K562 (cell line): Measurements from ENCODE around the gene KDM4C. TPM values are rescaled to one million over a fixed set of nuclear protein-coding genes. Genes with fewer than 3 reads are reported as not detected.

Experiments
- CEBPB ChIP-seq: fragments of 450-650 bp; IDR thresholded peaks from 2 replicates; pipeline ENCODE4 v1.6.1; 2016; ENCODE audit warnings: missing genetic modification characterization, missing compliant biosample characterization
- CREB5 ChIP-seq: fragments of 250-450 bp; sonication (Bioruptor Pico); IDR thresholded peaks from 2 replicates; pipeline ENCODE4 v1.5.0; 2020; ENCODE audit warnings: mild to moderate bottlenecking
- EP400 ChIP-seq: fragments of 450-650 bp; IDR thresholded peaks from 2 replicates; pipeline ENCODE4 v1.6.1; 2017; ENCODE audit warnings: antibody characterized with exemption, mild to moderate bottlenecking, moderate library complexity
- ETV6 ChIP-seq, 3 experiments: fragments of 150-350 bp in 1 of 3; sonication (generic) in 1 of 3; formaldehyde crosslinking in 1 of 3; IDR thresholded peaks; 2 replicates each; pipeline versions ENCODE4 v1.6.1 to v1.8.0; 2014 to 2022; ENCODE audit warnings: borderline replicate concordance in 2 of 3, low read depth in 2 of 3, antibody characterized with exemption in 1 of 3, low read length in 1 of 3, mild to moderate bottlenecking in 1 of 3, missing genetic modification reagents in 1 of 3
- GTF2A2 ChIP-seq: IDR thresholded peaks from 2 replicates; pipeline ENCODE4 v1.6.1; 2016; ENCODE audit warnings: mild to moderate bottlenecking, missing genetic modification characterization, missing compliant biosample characterization
- JUND ChIP-seq, 2 experiments: IDR thresholded peaks; 2 replicates in 1 of 2; 3 replicates in 1 of 2; pipeline ENCODE4 v1.6.1; 2011; ENCODE audit warnings: borderline replicate concordance in 2 of 2, low read depth in 2 of 2, low read length in 2 of 2, improper control_type of control experiment in 1 of 2, missing biosample characterization in 1 of 2, missing genetic modification characterization in 1 of 2, missing genetic modification reagents in 1 of 2
- L3MBTL2 ChIP-seq: fragments of 450-650 bp; IDR thresholded peaks from 2 replicates; pipeline ENCODE4 v1.6.1; 2016; ENCODE audit warnings: mild to moderate bottlenecking, moderate library complexity
- POLR2AphosphoS5 ChIP-seq: IDR thresholded peaks from 2 replicates; pipeline ENCODE4 v1.6.1; 2011; ENCODE audit warnings: mild to moderate bottlenecking, low read depth, low read length, moderate library complexity; ENCODE audit not compliant: control insufficient read depth, insufficient read depth
- SMARCC2 ChIP-seq: fragments of 450-650 bp; IDR thresholded peaks from 2 replicates; pipeline ENCODE4 v1.6.1; 2017; ENCODE audit warnings: antibody characterized with exemption, moderate library complexity, mild to moderate bottlenecking, low read depth
- SP1 ChIP-seq: sonication (generic); formaldehyde crosslinking; IDR thresholded peaks from 2 replicates; pipeline ENCODE4 v1.8.1; 2022; ENCODE audit warnings: mild to moderate bottlenecking, missing genetic modification reagents
- SRSF7 ChIP-seq: fragments of 200-400 bp; formaldehyde crosslinking; optimal IDR thresholded peaks from 2 replicates; pipeline ENCODE3; 2017; ENCODE audit warnings: mild to moderate bottlenecking, low read depth, low read length
- XRCC3 ChIP-seq: fragments of 450-650 bp; IDR thresholded peaks from 2 replicates; pipeline ENCODE4 v1.6.1; 2017; ENCODE audit warnings: mild to moderate bottlenecking, moderate library complexity
- ZBTB40 ChIP-seq, 2 experiments: fragments of 450-650 bp in 1 of 2; sonication (generic) in 1 of 2; formaldehyde crosslinking in 1 of 2; IDR thresholded peaks; 2 replicates each; pipeline versions ENCODE4 v1.7.1 to v1.9.0; 2016 to 2022; ENCODE audit warnings: inconsistent platforms in 1 of 2, mild to moderate bottlenecking in 1 of 2, missing genetic modification reagents in 1 of 2
- ZNF408 ChIP-seq: fragments of 250-450 bp; sonication (Bioruptor Pico); IDR thresholded peaks from 2 replicates; pipeline ENCODE4 v1.4.0; 2020; ENCODE audit warnings: low read depth, mild to moderate bottlenecking, moderate library complexity
- ZNF449 ChIP-seq: fragments of 250-450 bp; sonication (Bioruptor Pico); IDR thresholded peaks from 2 replicates; pipeline ENCODE4 v1.8.0; 2022; ENCODE audit warnings: moderate library complexity, mild to moderate bottlenecking, inconsistent platforms
- ZNF785 ChIP-seq: fragments of 250-450 bp; sonication (Bioruptor Pico); IDR thresholded peaks from 2 replicates; pipeline ENCODE4 v1.4.0; 2020; ENCODE audit warnings: mild to moderate bottlenecking
- polyA plus RNA-seq, 8 experiments: library from polyadenylated mRNA; depleted of rRNA in 4 of 8; stranded (reverse) in 5 of 8; unstranded in 3 of 8; fragments of >200 nt; fragmentation: Nextera tagmentation in 2 of 8; fragmentation: Illumina TruSeq in 1 of 8; extraction: Ambion mirVana in 2 of 8; extraction: Trizol in 1 of 8; gene quantifications; 2 replicates each; pipeline versions ENCODE4 v1.2.1 to v1.2.3, GENCODE V29; 2011 to 2014; ENCODE audit warnings: inconsistent platforms in 1 of 8, missing spikeins in 1 of 8
- total RNA-seq, 7 experiments: library from RNA; depleted of rRNA in 6 of 7; stranded (reverse); fragments of >200 nt in 6 of 7; fragmentation: Illumina TruSeq in 2 of 7; extraction: Trizol in 2 of 7; gene quantifications; 2 replicates each; pipeline versions ENCODE4 v1.2.1 to v1.2.3, GENCODE V29; 2011 to 2021; ENCODE audit warnings: low replicate concordance in 1 of 7

The KDM4C gene
- total and polyA plus RNA-seq, 9 of the 15 experiments (the other 6 are each of a cell fraction or from before 2014, with no cell fraction given) = 5.4 to 17.0 (median 12.6) TPM

- TF ChIP-seq ZBTB40 (IDR thresholded peaks at IDR 0.05) (no peak), ZBTB40 (CRISPR knock-in tag; IDR thresholded peaks at IDR 0.05) (no peak), CEBPB (tag) (0 out of 2 replicates have a peak, but pooled peaks have one; percentile 47), GTF2A2 (tag) (no peak), POLR2AphosphoS5 (0 out of 2 replicates have a peak, but pooled peaks have one; percentile 20), SMARCC2 (no peak), JUND (IDR thresholded peaks at IDR 0.05; ENCODE audit: borderline replicate concordance, low read depth, low read length) (no peak), JUND (tag; IDR thresholded peaks at IDR 0.05; ENCODE audit: borderline replicate concordance, low read depth, low read length) (0 out of 3 replicates have a peak, but pooled peaks have one; percentile 29), CREB5 (CRISPR knock-in tag) (no peak), XRCC3 (no peak), EP400 (no peak), SRSF7 (no peak), SP1 (CRISPR knock-in tag) (no peak), ZNF449 (CRISPR knock-in tag) (no peak), ZNF408 (CRISPR knock-in tag) (no peak), ETV6 (IDR thresholded peaks at IDR 0.05; ENCODE audit: borderline replicate concordance in 1 of 2, low read depth in 2 of 2, low read length in 1 of 2) (no peak), ETV6 (CRISPR knock-in tag; IDR thresholded peaks at IDR 0.05; ENCODE audit: borderline replicate concordance) (no peak), ZNF785 (CRISPR knock-in tag) (no peak), L3MBTL2 (no peak)
These were observed 170.1 kb downstream of the KDM4C start (continued) for GRCh38 chr9:6927838-6928237.
